ENCODE measurements around the gene USP26. TPM values are rescaled to one million over a fixed set of nuclear protein-coding genes. Genes with fewer than 3 reads are reported as not detected.
"Not testable (repeated sequence)": the region's sequence is repeated elsewhere in the genome, so short reads cannot be mapped to it uniquely, and the experiment has no call there.

The USP26 gene
- total RNA-seq (2014; rRNA removed; shearing (Covaris generic)), result not detected in 2 replicates

DNA sequence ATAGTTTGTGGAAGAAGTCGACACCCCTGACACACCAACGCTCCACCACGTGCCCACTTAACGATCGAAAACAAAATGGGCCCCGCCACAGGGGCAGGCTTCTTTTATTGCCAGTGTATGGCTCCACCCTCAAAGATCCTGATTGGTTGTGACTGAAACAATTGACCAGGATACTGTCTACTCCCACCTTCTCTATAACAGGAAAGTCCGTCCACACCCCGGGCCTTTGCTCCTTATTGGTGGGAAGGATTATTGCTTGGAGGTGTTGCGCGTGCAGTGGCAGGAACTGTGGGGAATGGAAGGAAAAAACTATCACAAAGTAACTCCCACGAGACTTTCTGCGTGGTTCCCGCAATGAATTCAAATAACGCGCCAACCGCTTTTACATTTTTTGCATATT is at the start of gene USP26:
Gene USP26 (minus strand): TSS at position 79 of the 400 bp plus-strand sequence. CDS start 68,889 bp downstream, outside the sequence.
- no peak for DNase-seq (ENCODE audit: low spot score)

DNA sequence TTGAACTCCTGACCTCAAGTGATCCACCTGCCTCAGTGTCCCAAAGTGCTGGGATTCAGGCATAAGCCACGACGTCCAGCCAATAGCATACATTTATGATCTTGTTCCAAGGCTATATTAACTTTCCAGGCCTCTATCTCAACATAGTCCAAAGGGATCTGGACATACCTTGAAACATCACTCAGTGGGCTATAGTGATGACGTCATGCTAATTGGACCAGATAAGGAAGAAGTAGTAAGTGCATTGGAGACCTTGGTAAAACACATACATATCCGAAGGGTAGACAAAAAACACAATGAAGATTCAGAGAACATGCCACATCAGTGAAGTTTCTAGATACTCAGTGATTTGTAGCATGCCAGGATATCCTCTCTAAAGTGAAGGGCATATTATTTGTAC is 37.4 kb upstream of the USP26 start:
- DNase-seq (ENCODE audit: low spot score), result no peak

- no peak for DNase-seq (ENCODE audit: low spot score)
Measured at GRCh38 chrX:133120406-133120805, 23.5 kb upstream of the USP26 start.

DNA sequence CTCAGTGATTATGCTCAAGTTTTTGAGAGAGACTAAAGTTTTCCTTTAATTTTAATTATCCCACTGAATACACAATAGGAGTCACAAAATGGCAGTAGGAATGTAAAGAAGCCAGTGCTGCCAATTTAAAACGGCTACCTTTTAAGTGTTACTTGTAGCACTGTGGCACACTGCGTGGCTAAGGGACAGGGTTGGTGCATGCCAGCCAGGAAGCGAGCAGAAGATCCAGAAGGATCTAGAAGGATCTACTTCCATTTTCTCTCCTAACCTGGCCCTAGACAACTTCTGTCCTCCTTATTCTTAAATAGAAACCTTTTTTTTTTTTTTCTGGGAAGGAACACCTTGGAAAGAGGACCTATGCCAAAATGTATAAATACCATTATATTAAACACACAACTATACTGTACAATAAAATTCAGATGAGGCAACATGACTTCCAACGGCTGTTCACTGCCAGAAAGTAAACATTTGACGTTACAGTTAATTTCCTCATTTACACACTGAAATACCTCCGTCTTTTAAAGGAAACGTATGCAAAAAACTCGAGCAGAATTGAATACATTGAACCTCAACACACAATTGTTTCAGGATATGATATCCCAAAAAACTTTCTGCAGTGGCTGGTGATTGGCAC is 2.7 kb downstream of the USP26 start:
- DNase-seq (ENCODE audit: low spot score), result no peak

- DNase-seq (ENCODE audit: low spot score), result no peak
Measured at GRCh38 chrX:133090236-133090809, 6.6 kb downstream of the USP26 start.

DNA sequence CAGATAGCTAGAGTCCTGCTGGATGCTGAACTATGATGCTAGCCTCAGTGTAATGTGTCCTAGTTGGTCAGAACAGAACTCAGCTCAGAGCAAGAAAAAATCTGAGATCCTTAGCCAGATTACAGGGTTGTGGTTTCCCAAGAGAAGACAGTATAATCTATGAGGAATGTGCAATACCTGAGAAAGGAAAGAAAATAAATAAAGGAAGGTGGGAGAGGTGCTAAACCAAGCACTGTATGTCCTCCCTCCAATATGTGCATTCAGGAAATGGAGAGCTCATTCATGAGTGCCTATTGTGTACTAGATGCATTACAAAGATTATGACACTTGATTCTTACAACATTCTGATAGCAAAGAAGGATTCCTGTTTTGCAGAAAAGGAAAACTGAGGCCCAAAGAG is 7.5 kb downstream of the USP26 start:
- DNase-seq (ENCODE audit: low spot score), result no peak

DNA sequence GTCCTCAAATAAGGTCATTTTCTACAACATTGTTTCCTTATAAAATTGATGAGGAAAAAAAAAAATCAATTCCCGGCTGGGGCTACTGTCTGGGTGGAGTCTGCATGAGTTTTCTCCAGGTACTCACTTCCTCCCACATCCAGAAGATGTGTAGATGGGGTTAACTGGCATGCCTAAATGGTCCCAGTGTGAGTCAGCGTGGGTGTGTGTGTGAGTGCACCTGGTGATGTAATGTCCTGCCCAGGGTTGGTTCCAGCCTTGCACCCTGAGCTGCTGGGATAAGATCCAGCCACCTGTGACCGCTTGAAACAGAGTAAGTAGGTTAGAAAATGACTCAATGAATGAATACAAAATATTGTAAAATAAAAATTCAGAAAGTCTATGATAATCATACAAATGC is 11.1 kb downstream of the USP26 start:
- no peak for DNase-seq (ENCODE audit: low spot score)

- DNase-seq (ENCODE audit: low spot score), result not testable (repeated sequence)
Measured at GRCh38 chrX:133085056-133085455, 11.9 kb downstream of the USP26 start.

DNA sequence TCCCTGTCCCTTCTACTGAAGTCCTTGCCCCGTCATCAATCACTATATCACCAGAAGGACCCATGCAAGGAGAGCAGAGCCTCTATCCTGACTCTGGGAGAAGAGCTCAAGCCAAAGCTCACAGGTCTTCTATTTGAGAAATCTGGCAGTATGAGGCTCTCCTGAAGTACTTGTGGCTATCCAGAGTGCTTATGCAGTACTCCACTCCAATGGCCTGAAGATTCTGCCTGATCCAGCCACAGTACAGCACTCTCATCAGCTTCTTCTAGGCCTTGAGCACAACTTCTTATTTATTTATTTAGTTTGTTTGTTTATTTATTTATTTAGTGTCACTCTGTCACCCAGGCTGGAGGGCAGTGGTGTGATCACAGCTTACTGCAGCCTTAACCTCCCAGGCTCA is 13.0 kb downstream of the USP26 start:
- DNase-seq (ENCODE audit: low spot score), result no peak

- DNase-seq (ENCODE audit: low spot score), result no peak
Measured at GRCh38 chrX:133081990-133082389, 14.9 kb downstream of the USP26 start.

- not testable (repeated sequence) for DNase-seq (ENCODE audit: low spot score)
Measured at GRCh38 chrX:133077856-133078255, 19.1 kb downstream of the USP26 start.

- DNase-seq (ENCODE audit: low spot score), result no peak
Measured at GRCh38 chrX:133072566-133072965, 24.3 kb downstream of the USP26 start.

GRCh38 chrX:133068461-133068860 is 28.4 kb downstream of the USP26 start:
- no peak for DNase-seq (ENCODE audit: low spot score)

DNA sequence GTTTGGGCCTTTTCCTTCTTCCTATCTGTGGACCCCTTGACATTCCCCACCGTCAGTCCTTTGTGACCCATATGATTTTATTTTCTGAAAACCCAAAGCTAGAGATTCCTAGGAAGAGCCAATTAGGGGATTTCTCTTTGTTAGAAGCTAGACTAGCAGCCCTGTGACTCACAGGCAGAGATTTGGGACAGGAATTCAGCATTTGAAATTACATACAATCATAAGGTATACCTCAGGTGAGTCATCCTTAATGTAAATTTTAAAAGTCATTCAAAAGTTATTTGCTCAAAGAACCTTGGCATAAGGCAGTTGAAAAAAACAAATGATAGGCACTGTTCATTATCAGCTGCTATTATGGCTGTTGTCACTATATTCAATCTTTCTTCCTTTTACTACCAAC is 40.6 kb downstream of the USP26 start:
- DNase-seq (ENCODE audit: low spot score), result peak; percentile 20

DNA sequence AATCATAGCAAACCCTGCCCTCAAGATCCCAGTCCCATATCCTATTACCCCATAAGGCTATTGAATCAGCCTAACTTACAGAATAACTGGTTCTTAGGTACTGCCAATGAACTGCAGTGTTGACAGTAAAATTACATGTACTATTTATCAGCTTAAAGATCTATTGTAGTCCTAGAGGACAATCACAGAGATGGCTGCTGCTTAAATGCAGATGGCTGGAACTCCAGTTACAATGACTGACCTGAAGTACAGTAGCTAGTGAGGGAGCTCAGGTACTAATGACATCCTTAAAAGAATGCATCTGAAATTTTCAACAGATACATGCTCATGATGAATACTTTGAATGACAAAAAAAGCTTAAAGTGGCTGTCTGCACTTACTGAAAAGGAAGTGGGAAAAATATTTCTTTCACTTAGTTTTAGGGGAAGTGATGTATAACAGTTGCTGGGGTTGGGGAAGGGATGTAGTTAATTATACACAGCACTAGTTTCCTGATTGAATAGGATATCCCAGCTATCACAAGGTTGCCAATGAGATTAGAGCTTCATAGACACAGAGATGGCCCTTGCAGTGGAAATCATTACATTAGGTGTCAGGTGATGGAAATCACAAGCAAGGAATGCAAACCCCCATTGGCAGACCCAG is 42.0 kb downstream of the USP26 start:
- no peak for DNase-seq (ENCODE audit: low spot score)

DNA sequence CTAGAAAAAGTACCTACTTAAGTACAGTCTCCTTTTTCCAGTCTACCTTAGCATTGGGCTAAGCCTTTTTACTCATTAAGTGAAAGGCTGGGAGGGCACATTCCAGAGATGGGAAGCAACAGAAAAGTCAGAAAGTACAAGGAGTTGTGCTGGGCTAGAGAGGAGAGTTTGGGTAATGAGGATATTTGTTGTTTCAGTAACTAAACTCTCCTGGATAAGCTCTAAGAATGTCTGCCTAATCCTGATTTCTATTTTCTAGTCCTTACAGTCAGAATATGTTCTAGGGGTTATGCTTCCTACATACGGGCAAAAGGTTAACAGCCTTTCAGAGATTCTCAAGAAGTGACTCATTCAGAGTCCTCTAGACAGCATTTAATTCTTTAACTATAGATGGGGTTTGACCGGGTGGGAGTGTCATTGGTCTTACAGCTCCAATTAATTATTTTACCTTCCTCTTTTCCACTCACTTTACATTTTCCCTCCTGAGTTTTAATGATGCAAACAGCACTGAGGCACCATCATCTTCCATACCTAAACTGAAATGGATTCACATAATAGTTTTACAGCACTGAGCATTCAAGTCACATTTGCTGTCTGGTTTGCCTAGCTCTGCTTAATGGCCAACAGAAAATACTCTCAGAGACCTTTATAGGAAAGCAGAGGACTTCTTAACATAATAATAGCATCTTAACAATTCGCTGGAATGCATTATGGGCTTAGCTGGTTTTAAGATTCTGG is 42.9 kb downstream of the USP26 start:
- peak; percentile 55 for DNase-seq (ENCODE audit: low spot score)

DNA sequence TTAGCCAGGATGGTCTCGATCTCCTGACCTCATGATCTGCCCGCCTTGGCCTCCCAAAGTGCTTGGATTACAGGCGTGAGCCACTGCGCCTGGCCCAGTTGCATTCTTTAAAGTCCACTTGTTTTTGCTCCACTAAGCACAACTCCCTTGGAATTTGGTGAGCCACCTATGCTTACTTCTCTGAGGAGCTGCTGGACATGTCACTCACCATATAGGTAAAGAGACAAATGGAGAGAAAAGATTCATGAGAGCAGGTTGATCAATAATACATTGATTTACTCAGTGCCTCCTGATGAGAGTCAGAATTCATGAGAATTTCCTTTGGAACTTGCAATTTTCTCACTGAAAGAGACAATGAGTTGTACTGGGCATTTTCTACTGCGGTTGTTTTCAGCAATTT is 48.2 kb downstream of the USP26 start:
- DNase-seq (ENCODE audit: low spot score), result no peak

DNA sequence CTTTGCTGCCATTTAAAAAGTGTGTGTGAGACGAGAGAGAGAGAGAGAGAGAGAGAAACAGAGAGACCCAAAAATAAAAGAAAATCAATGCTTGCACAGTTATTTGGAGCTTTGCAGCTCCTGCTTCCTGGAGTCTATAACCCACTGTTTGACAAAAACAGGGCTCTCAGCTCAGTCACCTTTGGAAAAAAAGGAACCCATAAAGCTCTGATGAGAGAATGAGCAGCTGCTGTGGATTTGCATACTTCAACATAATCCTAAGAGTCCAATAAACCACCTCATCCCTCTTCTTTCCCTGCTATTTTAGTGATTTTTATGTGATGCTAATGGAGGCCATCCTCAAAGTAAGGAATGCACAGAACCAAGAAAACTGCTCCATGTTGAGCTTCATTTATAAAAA is 50.3 kb downstream of the USP26 start:
- DNase-seq (ENCODE audit: low spot score), result no peak

DNA sequence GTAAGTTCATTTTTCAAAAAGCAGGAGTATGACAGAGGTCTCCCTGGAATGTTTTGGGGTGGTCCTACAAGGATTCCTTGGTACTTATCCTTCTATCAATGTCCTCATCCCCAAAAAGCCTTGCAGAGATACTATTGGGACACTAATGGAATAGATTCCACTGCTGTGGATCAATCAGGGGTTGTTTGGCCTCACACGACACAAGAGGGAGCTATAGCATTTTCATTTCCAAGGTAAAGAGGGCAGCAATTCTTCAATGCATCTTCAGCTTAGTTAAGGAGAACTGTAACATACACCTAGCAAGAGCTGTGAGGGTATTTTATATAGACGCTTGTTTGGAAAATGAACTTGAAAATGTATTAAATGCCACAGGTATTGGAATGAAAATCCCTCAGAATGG is 50.9 kb downstream of the USP26 start:
- DNase-seq (ENCODE audit: low spot score), result peak; percentile 67

DNA sequence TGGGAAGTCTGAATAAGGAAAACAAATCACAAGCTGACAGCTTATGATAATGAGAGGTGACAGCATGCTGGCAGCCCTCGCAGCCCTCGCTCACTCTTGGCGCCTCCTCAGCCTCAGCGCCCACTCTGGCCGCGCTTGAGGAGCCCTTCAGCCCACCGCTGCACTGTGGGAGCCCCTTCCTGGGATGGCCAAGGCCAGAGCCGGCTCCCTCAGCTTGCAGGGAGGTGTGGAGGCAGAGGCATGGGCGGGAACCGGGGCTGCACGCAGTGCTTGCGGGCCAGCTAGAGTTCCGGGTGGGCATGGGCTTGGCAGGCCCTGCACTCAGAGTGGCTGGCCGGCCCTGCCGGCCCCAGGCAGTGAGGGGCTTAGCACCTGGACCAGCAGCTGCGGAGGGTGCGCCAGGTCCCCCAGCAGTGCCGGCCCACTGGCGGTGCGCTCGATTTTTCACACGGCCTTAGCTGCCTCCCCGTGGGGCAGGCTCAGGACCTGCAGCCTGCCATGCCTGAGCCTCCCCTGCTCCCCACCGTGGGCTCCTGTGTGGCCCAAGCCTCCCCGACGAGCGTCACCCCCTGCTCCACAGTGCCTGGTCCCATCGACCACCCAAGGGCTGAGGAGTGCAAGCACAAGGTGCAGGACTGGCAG is 52.6 kb downstream of the USP26 start:
- DNase-seq (ENCODE audit: low spot score), result not testable (repeated sequence)

GRCh38 chrX:133042260-133042659 is 54.6 kb downstream of the USP26 start:
- no peak for DNase-seq (ENCODE audit: low spot score)

DNA sequence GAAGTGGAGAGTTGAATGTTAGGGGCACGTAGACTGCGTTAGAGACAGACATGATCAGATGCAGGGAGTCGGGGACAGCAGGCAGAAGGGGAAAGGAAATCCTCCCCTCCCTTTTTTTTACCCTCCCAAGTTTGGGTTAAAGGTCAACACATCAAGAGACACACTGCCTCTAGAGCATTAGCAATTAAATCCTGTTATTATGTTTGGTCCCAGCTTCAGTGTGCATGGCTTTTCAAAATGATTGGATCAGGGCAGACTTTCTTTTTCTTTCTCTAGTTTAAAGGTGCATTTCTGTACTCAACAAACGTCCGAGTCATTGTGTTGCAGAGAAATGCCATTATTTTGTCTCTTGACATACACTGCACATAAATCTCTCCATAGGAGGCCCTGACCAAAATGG is 63.9 kb downstream of the USP26 start:
- DNase-seq (ENCODE audit: low spot score), result no peak

Data from HT-29 (cell line).